GM12878 (cell line): Measurements from ENCODE around the gene FGGY. TPM values are rescaled to one million over a fixed set of nuclear protein-coding genes. Genes with fewer than 3 reads are reported as not detected.

Experiments
- ATAC-seq: fragments of 200-7000 bp; cut with Tn5 transposase; 3 replicates; pipeline ENCODE4 v1.9.1; 2020; ENCODE audit warnings: mild to moderate bottlenecking, moderate library complexity
- BruUV-seq: library from RNA; stranded (reverse); fragments of 400-500 nt; replicated peaks from 2 replicates; lab custom pipeline; 2021; lab: Mats Ljungman, UMichigan
- CTCF ChIA-PET: fragments of 300-600 bp; sonication (Branson Sonifier 250); formaldehyde crosslinking; extraction: SDS; loops from one replicate; lab custom pipeline; 2021; ENCODE audit warnings: inconsistent platforms; lab: Yijun Ruan, JAX
- POLR2A ChIA-PET: fragments of 350-600 bp; formaldehyde crosslinking; extraction: SDS; loops from one replicate; lab custom pipeline; 2021; ENCODE audit warnings: inconsistent platforms; lab: Charles Lee
- RAD21 ChIA-PET: fragments of 300-600 bp; sonication (Branson Sonifier 250); formaldehyde crosslinking; loops from one replicate; lab custom pipeline; 2023; ENCODE audit warnings: antibody characterized with exemption; ENCODE audit not compliant: unreplicated experiment; lab: Charles Lee
- SMC1A ChIA-PET: fragments of 300-600 bp; sonication (Branson Sonifier 250); formaldehyde crosslinking; loops from one replicate; lab custom pipeline; 2023; ENCODE audit not compliant: unreplicated experiment, uncharacterized antibody; lab: Charles Lee
- DNase-seq: peaks from one replicate; pipeline ENCODE4 v3.0.0-alpha.2; 2011; ENCODE audit warnings: low read depth, low spot score
- FAIRE-seq: peaks from 3 replicates; lab custom pipeline; 2011; peaks lifted over from hg19 to GRCh38; lab: Jason Lieb, UNC
- H2AFZ ChIP-seq: 2 replicates; pipeline ENCODE4 v1.6.0; 2011; ENCODE audit warnings: low read depth, low read length, control low read depth; ENCODE audit not compliant: control insufficient read depth
- H3K27ac ChIP-seq: 2 replicates; pipeline ENCODE4 v1.5.1; 2011; ENCODE audit warnings: control low read depth; ENCODE audit not compliant: control insufficient read depth, insufficient read depth
- H3K27me3 ChIP-seq, 2 experiments: replicated peaks in 1 of 2; 2 replicates each; pipeline versions ENCODE4 v1.6.0 to v1.6.1; 2011; ENCODE audit warnings: low read length in 1 of 2; ENCODE audit not compliant: control insufficient read depth in 2 of 2, insufficient read depth in 2 of 2
- H3K36me3 ChIP-seq, 2 experiments: 2 replicates each; pipeline ENCODE4 v1.5.1; 2011; ENCODE audit warnings: low read length in 1 of 2; ENCODE audit not compliant: control insufficient read depth in 2 of 2, insufficient read depth in 2 of 2
- H3K4me1 ChIP-seq: 2 replicates; pipeline ENCODE4 v1.6.1; 2011; ENCODE audit warnings: mild to moderate bottlenecking, low read length, moderate library complexity, mixed read lengths; ENCODE audit not compliant: control insufficient read depth, insufficient read depth
- H3K4me2 ChIP-seq: 2 replicates; pipeline ENCODE4 v1.6.0; 2011; ENCODE audit warnings: control low read depth; ENCODE audit not compliant: control insufficient read depth, insufficient read depth
- H3K4me3 ChIP-seq: fragments of 200-600 bp; sonication (generic); 2 replicates; pipeline ENCODE4 v1.5.1; 2016
- H3K79me2 ChIP-seq: 2 replicates; pipeline ENCODE4 v1.6.0; 2011; ENCODE audit warnings: low read length; ENCODE audit not compliant: control insufficient read depth, insufficient read depth
- H3K9ac ChIP-seq: 2 replicates; pipeline ENCODE4 v1.8.0; 2011; ENCODE audit warnings: low read length, control low read depth, mixed read lengths; ENCODE audit not compliant: control insufficient read depth, insufficient read depth
- H3K9me3 ChIP-seq: replicated peaks from 3 replicates; pipeline ENCODE4 v1.5.1; 2011; ENCODE audit warnings: mild to moderate bottlenecking, low read length; ENCODE audit not compliant: control insufficient read depth, insufficient read depth
- H4K20me1 ChIP-seq: 2 replicates; pipeline ENCODE4 v1.6.0; 2011; ENCODE audit not compliant: control insufficient read depth, insufficient read depth
- ATF7 ChIP-seq: fragments of 450-650 bp; IDR thresholded peaks from 2 replicates; pipeline ENCODE4 v1.6.1; 2016; ENCODE audit warnings: low read depth, mild to moderate bottlenecking
- EGR1 ChIP-seq, 2 experiments: IDR thresholded peaks; 1 replicate in 1 of 2; 2 replicates in 1 of 2; pipeline ENCODE4 v1.6.1; 2011 to 2012; ENCODE audit warnings: low read depth in 2 of 2, low read length in 2 of 2, borderline replicate concordance in 1 of 2, mild to moderate bottlenecking in 1 of 2, moderate library complexity in 1 of 2
- EZH2 ChIP-seq: IDR thresholded peaks from 2 replicates; pipeline ENCODE4 v1.6.1; 2012; ENCODE audit warnings: low read depth, mild to moderate bottlenecking, control low read depth, inconsistent platforms, low read length, borderline replicate concordance; ENCODE audit not compliant: control insufficient read depth
- IKZF1 ChIP-seq: fragments of 450-650 bp; conservative IDR thresholded peaks from 2 replicates; pipeline ENCODE4 v1.6.1; 2017; ENCODE audit warnings: antibody characterized with exemption, mild to moderate bottlenecking
- IKZF2 ChIP-seq, 2 experiments: fragments of 450-650 bp; IDR thresholded peaks; 2 replicates each; pipeline ENCODE4 v1.6.1; 2017; ENCODE audit warnings: mild to moderate bottlenecking in 2 of 2, moderate library complexity in 2 of 2
- MTA2 ChIP-seq: fragments of 450-650 bp; IDR thresholded peaks from 2 replicates; pipeline ENCODE4 v1.6.1; 2016; ENCODE audit warnings: low read depth, mild to moderate bottlenecking, moderate library complexity
- POLR2A ChIP-seq: IDR thresholded peaks from 2 replicates; pipeline ENCODE4 v1.6.1; 2011; ENCODE audit warnings: low read depth, mild to moderate bottlenecking, low read length
- RBBP5 ChIP-seq: fragments of 200-600 bp; sonication (generic); conservative IDR thresholded peaks from 2 replicates; pipeline ENCODE4 v1.6.1; 2016
- SIN3A ChIP-seq: IDR thresholded peaks from 2 replicates; pipeline ENCODE4 v1.6.1; 2012; ENCODE audit warnings: low read depth, low read length, improper control_type of control experiment
- SMC3 ChIP-seq: IDR thresholded peaks from 2 replicates; pipeline ENCODE4 v1.6.1; 2011; ENCODE audit warnings: low read length, improper control_type of control experiment, borderline replicate concordance
- WGBS: methylation state at CpG from one replicate; pipeline ENCODE4 v1.1.6; 2016; ENCODE audit warnings: low lambda C conversion rate; ENCODE audit not compliant: insufficient replicate concordance, insufficient coverage; ENCODE audit errors: missing lambda C conversion rate; 5-methylcytosine and 5-hydroxymethylcytosine counted together
- in situ Hi-C: fragments of 300-500 bp; cut with MboI; formaldehyde crosslinking; loops from 9 replicates; pipeline ENCODE4 v1.14.3; 2018; ENCODE audit warnings: mixed read lengths
- intact Hi-C: fragments of 100-400 bp; cut with micrococcal nuclease; formaldehyde crosslinking; loops from one replicate; pipeline ENCODE4 v1.14.2; 2022; ENCODE audit not compliant: unreplicated experiment
- polyA plus RNA-seq, 11 experiments: library from polyadenylated mRNA; depleted of rRNA in 4 of 11; unstranded in 6 of 11; stranded (reverse) in 5 of 11; fragments of >200 nt; fragmentation: Nextera tagmentation in 4 of 11; fragmentation: Illumina TruSeq in 1 of 11; extraction: Ambion mirVana in 4 of 11; extraction: Trizol in 1 of 11; gene quantifications; 1 replicate in 1 of 11; 2 replicates in 10 of 11; pipeline versions ENCODE4 v1.2.1 to v1.2.3, GENCODE V29; 2011 to 2016; ENCODE audit warnings: inconsistent platforms in 2 of 11, missing spikeins in 2 of 11, low read depth in 1 of 11
- total RNA-seq, 4 experiments: library from RNA; depleted of rRNA in 3 of 4; stranded (reverse); fragments of >200 nt in 3 of 4; fragmentation: Illumina TruSeq in 1 of 4; extraction: Trizol in 1 of 4; gene quantifications; 2 replicates each; pipeline versions ENCODE4 v1.2.1 to v1.2.3, GENCODE V29; 2013 to 2021
- TF ChIP-seq, protein P1 (sequence below): fragments of 450-650 bp; IDR thresholded peaks from 2 replicates; pipeline ENCODE4 v1.6.1; 2014; ENCODE audit warnings: mild to moderate bottlenecking
- TF ChIP-seq, protein P2 (sequence below): fragments of 450-650 bp; formaldehyde crosslinking; IDR thresholded peaks from 2 replicates; pipeline ENCODE4 v1.5.0; 2022; ENCODE audit warnings: mild to moderate bottlenecking, missing genetic modification characterization

Gene FGGY
- total and polyA plus RNA-seq, 10 of the 15 experiments (the other 5 are each of a cell fraction or from before 2014, with no cell fraction given) = 6.2 to 11.9 (median 7.5) TPM

DNA sequence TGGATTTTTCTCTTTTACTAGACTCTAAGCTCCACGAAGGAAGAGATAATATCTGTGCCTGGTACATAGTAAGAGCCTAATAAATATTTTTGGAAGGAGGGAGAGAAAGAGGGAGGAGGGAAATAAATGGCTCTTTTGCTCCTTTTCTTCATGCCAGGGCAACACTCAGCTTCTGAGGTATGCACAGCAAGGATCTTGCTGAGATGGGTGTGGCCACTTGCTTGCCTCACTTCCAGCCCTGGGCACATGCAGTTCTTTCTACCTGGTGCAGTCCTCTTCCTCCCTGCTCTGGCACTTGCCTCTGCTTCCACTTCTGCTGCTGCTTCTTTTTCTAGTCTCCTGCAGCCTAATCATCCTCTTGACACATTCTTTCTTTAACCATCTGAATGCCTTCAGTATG, 148.1 kb downstream of the FGGY start:
- Histone ChIP-seq H4K20me1 (no peaks in the 10 kb centered on the region), H3K4me3 (no peak overlapping the region), H3K4me1 (no peaks in the 10 kb centered on the region), H3K4me2 (no peak overlapping the region), H3K9me3 (no peaks in the 10 kb centered on the region), H3K79me2 (no peaks in the 10 kb centered on the region), H3K9ac (no peak overlapping the region), H3K27ac (no peak overlapping the region), H2AFZ (no peak overlapping the region), H3K36me3 (no peaks in the 10 kb centered on the region), H3K27me3 (no peaks in the 10 kb centered on the region)
- DNase-seq = no peak
- CTCF ChIA-PET = no interaction called here
- intact Hi-C loops (no loop called here), in situ Hi-C loops (no loop called here)
- no peak for FAIRE-seq
- RAD21 ChIA-PET = no interaction called here
- no TSS peak for BruUV-seq
- POLR2A ChIA-PET = no interaction called here
- ATAC-seq = no peak
- TF ChIP-seq EZH2 (no peak), RBBP5 (no peak), IKZF2 (IDR thresholded peaks at IDR 0.05) (no peak), POLR2A (no peak), EGR1 (IDR thresholded peaks at IDR 0.05; ENCODE audit: borderline replicate concordance in 1 of 2, low read depth in 2 of 2, low read length in 2 of 2) (no peak), IKZF1 (no peak), ATF7 (no peak), MTA2 (no peak), SMC3 (no peak), SIN3A (no peak)
- TF ChIP-seq, protein P1, sequence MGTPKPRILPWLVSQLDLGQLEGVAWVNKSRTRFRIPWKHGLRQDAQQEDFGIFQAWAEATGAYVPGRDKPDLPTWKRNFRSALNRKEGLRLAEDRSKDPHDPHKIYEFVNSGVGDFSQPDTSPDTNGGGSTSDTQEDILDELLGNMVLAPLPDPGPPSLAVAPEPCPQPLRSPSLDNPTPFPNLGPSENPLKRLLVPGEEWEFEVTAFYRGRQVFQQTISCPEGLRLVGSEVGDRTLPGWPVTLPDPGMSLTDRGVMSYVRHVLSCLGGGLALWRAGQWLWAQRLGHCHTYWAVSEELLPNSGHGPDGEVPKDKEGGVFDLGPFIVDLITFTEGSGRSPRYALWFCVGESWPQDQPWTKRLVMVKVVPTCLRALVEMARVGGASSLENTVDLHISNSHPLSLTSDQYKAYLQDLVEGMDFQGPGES = no peak
- TF ChIP-seq, protein P2, sequence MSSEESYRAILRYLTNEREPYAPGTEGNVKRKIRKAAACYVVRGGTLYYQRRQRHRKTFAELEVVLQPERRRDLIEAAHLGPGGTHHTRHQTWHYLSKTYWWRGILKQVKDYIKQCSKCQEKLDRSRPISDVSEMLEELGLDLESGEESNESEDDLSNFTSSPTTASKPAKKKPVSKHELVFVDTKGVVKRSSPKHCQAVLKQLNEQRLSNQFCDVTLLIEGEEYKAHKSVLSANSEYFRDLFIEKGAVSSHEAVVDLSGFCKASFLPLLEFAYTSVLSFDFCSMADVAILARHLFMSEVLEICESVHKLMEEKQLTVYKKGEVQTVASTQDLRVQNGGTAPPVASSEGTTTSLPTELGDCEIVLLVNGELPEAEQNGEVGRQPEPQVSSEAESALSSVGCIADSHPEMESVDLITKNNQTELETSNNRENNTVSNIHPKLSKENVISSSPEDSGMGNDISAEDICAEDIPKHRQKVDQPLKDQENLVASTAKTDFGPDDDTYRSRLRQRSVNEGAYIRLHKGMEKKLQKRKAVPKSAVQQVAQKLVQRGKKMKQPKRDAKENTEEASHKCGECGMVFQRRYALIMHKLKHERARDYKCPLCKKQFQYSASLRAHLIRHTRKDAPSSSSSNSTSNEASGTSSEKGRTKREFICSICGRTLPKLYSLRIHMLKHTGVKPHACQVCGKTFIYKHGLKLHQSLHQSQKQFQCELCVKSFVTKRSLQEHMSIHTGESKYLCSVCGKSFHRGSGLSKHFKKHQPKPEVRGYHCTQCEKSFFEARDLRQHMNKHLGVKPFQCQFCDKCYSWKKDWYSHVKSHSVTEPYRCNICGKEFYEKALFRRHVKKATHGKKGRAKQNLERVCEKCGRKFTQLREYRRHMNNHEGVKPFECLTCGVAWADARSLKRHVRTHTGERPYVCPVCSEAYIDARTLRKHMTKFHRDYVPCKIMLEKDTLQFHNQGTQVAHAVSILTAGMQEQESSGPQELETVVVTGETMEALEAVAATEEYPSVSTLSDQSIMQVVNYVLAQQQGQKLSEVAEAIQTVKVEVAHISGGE = no peak
- SMC1A ChIA-PET = interaction anchor here (0.7 to 2.2 kb wide), 3 partner anchors 12 to 47 kb away, joined by 3 to 9 read pairs (median 4); no protein-coding TSS in a partner anchor
- 83% methylated on average over 1 of the region's 1 CpG for WGBS
